ENCODE measurements around the gene GPN2.

- TF ChIP-seq, protein P1, sequence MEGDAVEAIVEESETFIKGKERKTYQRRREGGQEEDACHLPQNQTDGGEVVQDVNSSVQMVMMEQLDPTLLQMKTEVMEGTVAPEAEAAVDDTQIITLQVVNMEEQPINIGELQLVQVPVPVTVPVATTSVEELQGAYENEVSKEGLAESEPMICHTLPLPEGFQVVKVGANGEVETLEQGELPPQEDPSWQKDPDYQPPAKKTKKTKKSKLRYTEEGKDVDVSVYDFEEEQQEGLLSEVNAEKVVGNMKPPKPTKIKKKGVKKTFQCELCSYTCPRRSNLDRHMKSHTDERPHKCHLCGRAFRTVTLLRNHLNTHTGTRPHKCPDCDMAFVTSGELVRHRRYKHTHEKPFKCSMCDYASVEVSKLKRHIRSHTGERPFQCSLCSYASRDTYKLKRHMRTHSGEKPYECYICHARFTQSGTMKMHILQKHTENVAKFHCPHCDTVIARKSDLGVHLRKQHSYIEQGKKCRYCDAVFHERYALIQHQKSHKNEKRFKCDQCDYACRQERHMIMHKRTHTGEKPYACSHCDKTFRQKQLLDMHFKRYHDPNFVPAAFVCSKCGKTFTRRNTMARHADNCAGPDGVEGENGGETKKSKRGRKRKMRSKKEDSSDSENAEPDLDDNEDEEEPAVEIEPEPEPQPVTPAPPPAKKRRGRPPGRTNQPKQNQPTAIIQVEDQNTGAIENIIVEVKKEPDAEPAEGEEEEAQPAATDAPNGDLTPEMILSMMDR (IDR thresholded peaks at IDR 0.05; ENCODE audit: insufficient read depth, low read length) = no peak
- no peak for TF ChIP-seq REST (IDR thresholded peaks at IDR 0.05; ENCODE audit: insufficient replicate concordance, low read depth)
These were observed 31.1 kb upstream of the GPN2 start for GRCh38 chr1:26921126-26921539.
